ENCODE results near the gene MEIS1.

The MEIS1 gene

GRCh38 chr2:66478731-66479316, 43.9 kb downstream of the MEIS1 start:
- no peak for TF ChIP-seq REST (IDR thresholded peaks at IDR 0.05; ENCODE audit: insufficient read depth in 1 of 2, low read depth in 2 of 2, low read length in 2 of 2)
- TF ChIP-seq FOXP2 (optimal IDR thresholded peaks at IDR 0.05; ENCODE audit: borderline replicate concordance, extremely low read depth, extremely low read length, insufficient read depth), result no peak
- TF ChIP-seq TAF1 (IDR thresholded peaks at IDR 0.05; ENCODE audit: borderline replicate concordance, insufficient read depth, low read length), result no peak
- TF ChIP-seq POLR2AphosphoS5 (IDR thresholded peaks at IDR 0.05; ENCODE audit: low read depth, low read length), result no peak
- TF ChIP-seq SIN3A (IDR thresholded peaks at IDR 0.05; ENCODE audit: borderline replicate concordance, insufficient read depth, low read length), result no peak

GRCh38 chr2:66481100-66481549, 46.2 kb downstream of the MEIS1 start:
- TF ChIP-seq REST (IDR thresholded peaks at IDR 0.05; ENCODE audit: insufficient read depth in 1 of 2, low read depth in 2 of 2, low read length in 2 of 2) (no peak), POLR2AphosphoS5 (IDR thresholded peaks at IDR 0.05; ENCODE audit: low read depth, low read length) (no peak), FOXP2 (optimal IDR thresholded peaks at IDR 0.05; ENCODE audit: borderline replicate concordance, extremely low read depth, extremely low read length, insufficient read depth) (no peak), SIN3A (IDR thresholded peaks at IDR 0.05; ENCODE audit: borderline replicate concordance, insufficient read depth, low read length) (no peak)

DNA sequence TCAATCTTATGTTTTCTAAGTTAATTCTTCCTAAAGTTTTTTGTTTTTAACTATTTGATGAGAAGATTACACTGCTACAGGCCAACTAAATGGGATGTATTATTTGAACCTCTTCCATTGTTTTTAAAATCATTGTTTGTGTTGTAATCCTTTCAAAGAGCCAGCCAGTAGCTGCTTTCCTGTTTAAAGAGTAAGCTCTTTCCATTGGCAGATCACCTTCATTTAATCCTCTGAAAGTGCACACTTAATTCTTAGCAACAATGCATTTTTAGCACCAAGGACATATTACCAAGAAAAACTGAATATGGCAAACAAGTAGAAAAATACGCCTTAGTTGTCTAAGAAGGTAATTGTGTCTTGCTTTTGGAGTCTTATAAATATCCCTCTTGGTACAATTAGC, 54.0 kb downstream of the MEIS1 start:
- TF ChIP-seq POLR2AphosphoS5 (IDR thresholded peaks at IDR 0.05; ENCODE audit: low read depth, low read length) (no peak), FOXP2 (optimal IDR thresholded peaks at IDR 0.05; ENCODE audit: borderline replicate concordance, extremely low read depth, extremely low read length, insufficient read depth) (no peak), REST (IDR thresholded peaks at IDR 0.05; ENCODE audit: insufficient read depth in 1 of 2, low read depth in 2 of 2, low read length in 2 of 2) (no peak), SIN3A (IDR thresholded peaks at IDR 0.05; ENCODE audit: borderline replicate concordance, insufficient read depth, low read length) (no peak), TAF1 (IDR thresholded peaks at IDR 0.05; ENCODE audit: borderline replicate concordance, insufficient read depth, low read length) (no peak)

DNA sequence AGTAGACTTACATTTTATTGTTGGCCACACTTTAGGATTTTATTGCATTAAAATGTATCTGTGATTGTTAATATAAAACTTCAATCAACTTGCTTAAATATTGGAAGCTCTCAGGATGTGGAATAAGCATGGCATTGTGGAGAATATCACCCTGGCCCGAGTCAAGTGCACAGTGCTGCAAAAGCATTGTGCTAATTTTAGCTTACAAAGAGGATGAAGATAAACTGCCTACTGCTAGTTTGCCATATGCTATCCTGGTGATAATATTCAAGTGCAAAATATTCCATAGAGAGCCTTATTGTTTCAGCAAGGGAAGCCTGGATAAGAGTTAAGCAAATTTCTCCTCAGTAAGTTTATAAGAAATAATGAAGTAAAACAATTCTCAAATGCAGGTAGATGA, 54.5 kb downstream of the MEIS1 start:
- TF ChIP-seq FOXP2 (optimal IDR thresholded peaks at IDR 0.05; ENCODE audit: borderline replicate concordance, extremely low read depth, extremely low read length, insufficient read depth), result no peak
- no peak for TF ChIP-seq SIN3A (IDR thresholded peaks at IDR 0.05; ENCODE audit: borderline replicate concordance, insufficient read depth, low read length)
- no peak for TF ChIP-seq POLR2AphosphoS5 (IDR thresholded peaks at IDR 0.05; ENCODE audit: low read depth, low read length)
- TF ChIP-seq TAF1 (IDR thresholded peaks at IDR 0.05; ENCODE audit: borderline replicate concordance, insufficient read depth, low read length), result no peak
- no peak for TF ChIP-seq REST (IDR thresholded peaks at IDR 0.05; ENCODE audit: insufficient read depth in 1 of 2, low read depth in 2 of 2, low read length in 2 of 2)

DNA sequence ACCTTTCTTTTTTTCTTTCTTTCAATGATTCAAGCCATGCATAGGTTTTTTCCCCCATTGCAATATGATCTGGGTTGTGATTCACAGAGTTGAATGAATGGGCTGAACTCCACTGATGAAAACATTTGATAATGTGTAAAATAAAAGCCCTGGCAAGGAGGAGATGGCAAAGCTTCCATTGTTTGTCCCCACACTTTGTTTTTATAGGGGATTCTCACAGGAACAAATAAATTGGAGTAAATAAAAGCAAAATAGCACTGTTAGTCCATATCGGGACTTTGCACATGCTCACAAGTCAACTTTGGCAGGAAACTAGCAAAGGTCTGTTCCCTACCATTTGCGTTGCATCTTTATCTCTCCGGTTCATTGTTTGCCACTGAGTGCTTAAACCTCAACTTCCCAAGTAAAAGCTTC, 55.7 kb downstream of the MEIS1 start:
- TF ChIP-seq POLR2AphosphoS5 (IDR thresholded peaks at IDR 0.05; ENCODE audit: low read depth, low read length), result 0 out of 2 replicates have a peak, but pooled peaks have one; percentile 31
- no peak for TF ChIP-seq SIN3A (IDR thresholded peaks at IDR 0.05; ENCODE audit: borderline replicate concordance, insufficient read depth, low read length)

All from PFSK-1 (cell line).